Subcutaneous abdominal adipose tissue (tissue), 5 donors: Measurements from ENCODE around the gene AFAP1.
A peak's percentile ranks its signal among the peaks of the same experiment; 100 is the strongest.

Source experiments
- H3K27ac ChIP-seq: one replicate; pipeline ENCODE4 v1.7.0; 2013; ENCODE audit warnings: low read depth, mild to moderate bottlenecking, inconsistent platforms, low read length, moderate library complexity
- H3K27me3 ChIP-seq, 5 donors: one replicate each; pipeline ENCODE4 v1.7.0; 2013; ENCODE audit warnings: low read length in 5 of 5, inconsistent platforms in 1 of 5; ENCODE audit not compliant: control insufficient read depth in 5 of 5, insufficient read depth in 4 of 5
- H3K36me3 ChIP-seq, 5 donors: one replicate each; pipeline ENCODE4 v1.7.0; 2013; ENCODE audit warnings: low read length in 5 of 5; ENCODE audit not compliant: control insufficient read depth in 5 of 5, insufficient read depth in 5 of 5
- H3K4me1 ChIP-seq, 5 donors: one replicate each; pipeline ENCODE4 v1.7.0; 2013; ENCODE audit warnings: low read length in 5 of 5, mild to moderate bottlenecking in 3 of 5, moderate library complexity in 1 of 5; ENCODE audit not compliant: control insufficient read depth in 5 of 5, insufficient read depth in 5 of 5
- H3K4me3 ChIP-seq, 5 donors: one replicate each; pipeline ENCODE4 v1.7.0; 2013; ENCODE audit warnings: low read length in 5 of 5, low read depth in 1 of 5
- H3K9ac ChIP-seq, 5 donors: one replicate each; pipeline ENCODE4 v1.7.0; 2013; ENCODE audit warnings: low read length in 5 of 5, mild to moderate bottlenecking in 4 of 5, moderate library complexity in 3 of 5
- H3K9me3 ChIP-seq, 5 donors: one replicate each; pipeline ENCODE4 v1.7.0; 2013; ENCODE audit warnings: low read length in 5 of 5; ENCODE audit not compliant: control insufficient read depth in 5 of 5
- donor health status: healthy.
- donor health status: healthy.
- donor health status: healthy.
- donor health status: healthy.
- donor health status: healthy.

Gene AFAP1

GRCh38 chr4:7819446-7819845, 120.2 kb downstream of the AFAP1 start:
- H3K4me3 ChIP-seq, result no peak overlapping the region
- H3K9ac ChIP-seq, result no peak overlapping the region
- H3K27ac ChIP-seq, result no peak overlapping the region
- H3K4me1 ChIP-seq, result peaks cover 9 to 35% (median 34%) of the 10 kb centered on the region in 5 donors
- H3K36me3 ChIP-seq, result peaks cover 0 to 40% (median 33%) of the 10 kb centered on the region in 5 donors
- no peaks in the 10 kb centered on the region for H3K9me3 ChIP-seq
- no peaks in the 10 kb centered on the region for H3K27me3 ChIP-seq

GRCh38 chr4:7818399-7818911, 121.2 kb downstream of the AFAP1 start:
- Histone ChIP-seq H3K27ac (no peak overlapping the region), H3K4me1 (peaks cover 6 to 26% (median 25%) of the 10 kb centered on the region in 5 donors), H3K4me3 (no peak overlapping the region), H3K27me3 (no peaks in the 10 kb centered on the region), H3K36me3 (peaks cover 0 to 50% (median 36%) of the 10 kb centered on the region in 5 donors), H3K9ac (no peak overlapping the region), H3K9me3 (no peaks in the 10 kb centered on the region)

- peaks cover 4 to 21% (median 20%) of the 10 kb centered on the region in 5 donors for H3K4me1 ChIP-seq
- no peaks in the 10 kb centered on the region for H3K27me3 ChIP-seq
- no peaks in the 10 kb centered on the region for H3K9me3 ChIP-seq
- H3K9ac ChIP-seq, result no peak overlapping the region
- no peak overlapping the region for H3K4me3 ChIP-seq
- H3K27ac ChIP-seq, result no peak overlapping the region
- H3K36me3 ChIP-seq, result peaks cover 0 to 54% (median 36%) of the 10 kb centered on the region in 5 donors
These were observed 121.7 kb downstream of the AFAP1 start for GRCh38 chr4:7817877-7818398.

DNA sequence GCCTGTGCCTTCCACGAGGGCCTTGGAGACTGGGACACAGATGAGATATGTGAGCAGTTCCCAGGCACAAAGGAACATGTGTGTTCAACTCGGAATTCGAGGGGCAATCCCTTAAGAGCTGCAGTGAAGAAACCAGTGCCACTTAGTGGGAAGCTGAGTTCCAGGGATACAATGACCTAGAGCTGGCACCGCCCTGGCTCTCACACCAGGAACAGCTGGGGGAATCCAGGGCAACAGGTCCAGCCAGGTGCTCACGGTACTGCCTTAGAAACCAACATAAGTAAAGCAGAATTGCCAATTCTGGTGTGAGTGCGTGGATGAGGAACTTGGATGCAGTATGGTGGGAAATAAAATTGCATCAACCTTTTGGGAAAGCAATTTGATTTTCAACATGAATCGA, 122.9 kb downstream of the AFAP1 start:
- H3K27ac ChIP-seq, result no peak overlapping the region
- no peak overlapping the region for H3K4me3 ChIP-seq
- H3K9me3 ChIP-seq, result no peaks in the 10 kb centered on the region
- peaks cover 2 to 16% (median 13%) of the 10 kb centered on the region in 5 donors for H3K4me1 ChIP-seq
- no peak overlapping the region for H3K9ac ChIP-seq
- peaks cover 0 to 54% (median 36%) of the 10 kb centered on the region in 5 donors for H3K36me3 ChIP-seq
- no peaks in the 10 kb centered on the region for H3K27me3 ChIP-seq

DNA sequence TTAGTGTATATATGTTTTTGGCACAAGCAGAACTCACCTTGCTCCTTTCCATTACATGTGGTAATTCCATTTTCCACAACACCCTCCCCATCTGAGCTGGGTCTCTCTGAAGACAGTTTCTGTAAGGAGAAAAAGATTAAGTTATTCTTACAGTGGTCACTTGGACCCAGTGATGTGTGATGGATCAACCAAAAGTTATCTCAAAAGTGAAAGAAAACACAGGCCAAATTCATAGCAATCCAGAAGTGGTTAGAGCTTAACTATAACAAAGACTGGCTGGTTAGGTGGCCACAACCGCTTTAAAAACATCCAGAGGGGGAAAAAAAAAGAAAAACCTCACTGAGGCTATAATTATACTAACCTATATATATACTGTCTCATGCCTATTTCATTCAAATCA, 123.7 kb downstream of the AFAP1 start:
- H3K27ac ChIP-seq, result no peak overlapping the region
- H3K36me3 ChIP-seq, result peaks cover 0 to 54% (median 36%) of the 10 kb centered on the region in 5 donors
- H3K9ac ChIP-seq, result no peak overlapping the region
- H3K27me3 ChIP-seq, result no peaks in the 10 kb centered on the region
- peaks cover 0 to 16% (median 12%) of the 10 kb centered on the region in 5 donors for H3K4me1 ChIP-seq
- H3K9me3 ChIP-seq, result no peaks in the 10 kb centered on the region
- no peak overlapping the region for H3K4me3 ChIP-seq

GRCh38 chr4:7815562-7815961, 124.1 kb downstream of the AFAP1 start:
- H3K4me1 ChIP-seq, result peaks cover 0 to 16% (median 11%) of the 10 kb centered on the region in 5 donors
- H3K9me3 ChIP-seq, result no peaks in the 10 kb centered on the region
- no peak overlapping the region for H3K27ac ChIP-seq
- H3K4me3 ChIP-seq, result no peak overlapping the region
- H3K27me3 ChIP-seq, result no peaks in the 10 kb centered on the region
- no peak overlapping the region for H3K9ac ChIP-seq
- peaks cover 0 to 52% (median 36%) of the 10 kb centered on the region in 5 donors for H3K36me3 ChIP-seq

GRCh38 chr4:7814451-7814850, 125.2 kb downstream of the AFAP1 start:
- Histone ChIP-seq H3K36me3 (peaks cover 0 to 50% (median 36%) of the 10 kb centered on the region in 5 donors), H3K9me3 (no peaks in the 10 kb centered on the region), H3K27ac (no peak overlapping the region), H3K4me1 (peaks cover 0 to 27% (median 19%) of the 10 kb centered on the region in 5 donors), H3K4me3 (no peak overlapping the region), H3K27me3 (no peaks in the 10 kb centered on the region), H3K9ac (no peak overlapping the region)

- Histone ChIP-seq H3K4me1 (peaks cover 2 to 32% (median 26%) of the 10 kb centered on the region in 5 donors), H3K27me3 (no peaks in the 10 kb centered on the region), H3K4me3 (no peak overlapping the region), H3K9ac (no peak overlapping the region), H3K36me3 (peaks cover 0 to 43% (median 33%) of the 10 kb centered on the region in 5 donors), H3K27ac (no peak overlapping the region), H3K9me3 (no peaks in the 10 kb centered on the region)
These were observed 126.0 kb downstream of the AFAP1 start for GRCh38 chr4:7813674-7814073.

DNA sequence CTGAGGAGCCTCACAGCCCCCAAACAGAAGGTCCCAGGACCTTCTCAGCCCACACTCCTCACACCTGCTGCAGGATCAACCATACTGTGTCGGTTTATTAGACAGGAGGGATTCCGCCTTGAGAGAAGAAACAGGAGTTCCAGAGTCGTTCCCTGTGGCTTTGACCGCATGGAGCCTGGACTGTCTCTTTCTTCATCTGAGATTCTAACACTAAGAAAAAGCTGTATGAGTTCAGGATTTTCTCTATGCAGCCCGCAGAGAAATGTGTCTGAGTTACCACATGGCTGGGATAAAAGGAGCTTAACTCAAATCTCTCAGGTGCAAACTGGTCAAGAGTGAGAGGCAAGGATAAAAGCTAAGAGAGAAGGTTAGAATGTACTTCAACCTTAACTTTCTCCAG, 126.7 kb downstream of the AFAP1 start:
- H3K4me1 ChIP-seq, result peaks cover 2 to 40% (median 34%) of the 10 kb centered on the region in 5 donors
- no peaks in the 10 kb centered on the region for H3K27me3 ChIP-seq
- peaks cover 0 to 36% (median 25%) of the 10 kb centered on the region in 5 donors for H3K36me3 ChIP-seq
- no peak overlapping the region for H3K27ac ChIP-seq
- H3K9ac ChIP-seq, result no peak overlapping the region
- no peak overlapping the region for H3K4me3 ChIP-seq
- no peaks in the 10 kb centered on the region for H3K9me3 ChIP-seq

GRCh38 chr4:7812231-7812857, 127.3 kb downstream of the AFAP1 start:
- Histone ChIP-seq H3K4me3 (no peak overlapping the region), H3K4me1 (peaks cover 7 to 45% (median 40%) of the 10 kb centered on the region in 5 donors), H3K36me3 (peaks cover 0 to 33% (median 24%) of the 10 kb centered on the region in 5 donors), H3K27ac (no peak overlapping the region), H3K9me3 (no peaks in the 10 kb centered on the region), H3K9ac (peak overlapping the region in 1 of 5 donors; percentile 41), H3K27me3 (no peaks in the 10 kb centered on the region)
